ENCODE results near the gene PRKCA.

DNA sequence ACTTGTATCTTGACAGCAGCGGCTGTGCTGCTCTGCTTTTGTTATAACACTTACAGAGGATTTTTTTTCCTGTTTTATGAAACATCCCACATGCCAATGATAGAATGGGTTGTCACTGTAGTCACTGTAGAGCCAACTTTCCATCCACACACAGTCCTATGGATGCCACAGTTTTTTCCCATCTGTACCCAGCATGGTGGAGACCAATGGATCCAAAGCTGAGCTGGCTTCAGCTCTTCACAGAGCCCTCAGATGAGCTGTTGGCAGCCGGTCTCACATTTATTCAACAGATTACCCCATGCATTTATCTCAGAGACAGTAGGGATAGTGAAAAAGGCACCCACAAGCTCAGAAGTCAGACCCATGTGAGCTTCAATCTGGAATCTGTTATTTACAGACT lies 441.1 kb downstream of the PRKCA start:
- TF ChIP-seq POLR2A (IDR thresholded peaks at IDR 0.05) = no peak
- TF ChIP-seq, protein P1, sequence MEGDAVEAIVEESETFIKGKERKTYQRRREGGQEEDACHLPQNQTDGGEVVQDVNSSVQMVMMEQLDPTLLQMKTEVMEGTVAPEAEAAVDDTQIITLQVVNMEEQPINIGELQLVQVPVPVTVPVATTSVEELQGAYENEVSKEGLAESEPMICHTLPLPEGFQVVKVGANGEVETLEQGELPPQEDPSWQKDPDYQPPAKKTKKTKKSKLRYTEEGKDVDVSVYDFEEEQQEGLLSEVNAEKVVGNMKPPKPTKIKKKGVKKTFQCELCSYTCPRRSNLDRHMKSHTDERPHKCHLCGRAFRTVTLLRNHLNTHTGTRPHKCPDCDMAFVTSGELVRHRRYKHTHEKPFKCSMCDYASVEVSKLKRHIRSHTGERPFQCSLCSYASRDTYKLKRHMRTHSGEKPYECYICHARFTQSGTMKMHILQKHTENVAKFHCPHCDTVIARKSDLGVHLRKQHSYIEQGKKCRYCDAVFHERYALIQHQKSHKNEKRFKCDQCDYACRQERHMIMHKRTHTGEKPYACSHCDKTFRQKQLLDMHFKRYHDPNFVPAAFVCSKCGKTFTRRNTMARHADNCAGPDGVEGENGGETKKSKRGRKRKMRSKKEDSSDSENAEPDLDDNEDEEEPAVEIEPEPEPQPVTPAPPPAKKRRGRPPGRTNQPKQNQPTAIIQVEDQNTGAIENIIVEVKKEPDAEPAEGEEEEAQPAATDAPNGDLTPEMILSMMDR (IDR thresholded peaks at IDR 0.05) = no peak
